ENCODE data around the gene HNRNPU. TPM values are rescaled to one million over a fixed set of nuclear protein-coding genes. Genes with fewer than 3 reads are reported as not detected.

HNRNPU gene
- total RNA-seq, 1 donor from 2014 or later, result 358 TPM

DNA sequence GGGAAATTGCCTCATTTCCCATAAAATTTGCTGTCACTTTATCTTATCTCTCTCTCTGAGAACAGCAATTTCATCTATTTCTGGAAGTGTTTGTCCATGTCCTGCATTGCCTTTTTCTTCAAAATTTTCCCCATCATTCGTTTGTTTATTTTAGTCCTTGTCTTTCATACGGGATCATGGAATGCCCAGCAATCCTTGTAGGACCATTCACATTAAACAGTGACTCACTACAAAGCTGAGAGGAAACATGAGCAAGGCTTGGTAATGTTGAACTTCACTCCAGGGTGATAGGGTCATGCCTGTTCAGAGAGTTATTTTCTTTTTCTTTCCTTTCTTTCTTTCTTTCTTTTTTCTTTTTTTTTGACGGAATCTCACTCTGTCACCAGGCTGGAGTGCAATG, 32.2 kb upstream of the HNRNPU start:
- TF ChIP-seq, protein P1, sequence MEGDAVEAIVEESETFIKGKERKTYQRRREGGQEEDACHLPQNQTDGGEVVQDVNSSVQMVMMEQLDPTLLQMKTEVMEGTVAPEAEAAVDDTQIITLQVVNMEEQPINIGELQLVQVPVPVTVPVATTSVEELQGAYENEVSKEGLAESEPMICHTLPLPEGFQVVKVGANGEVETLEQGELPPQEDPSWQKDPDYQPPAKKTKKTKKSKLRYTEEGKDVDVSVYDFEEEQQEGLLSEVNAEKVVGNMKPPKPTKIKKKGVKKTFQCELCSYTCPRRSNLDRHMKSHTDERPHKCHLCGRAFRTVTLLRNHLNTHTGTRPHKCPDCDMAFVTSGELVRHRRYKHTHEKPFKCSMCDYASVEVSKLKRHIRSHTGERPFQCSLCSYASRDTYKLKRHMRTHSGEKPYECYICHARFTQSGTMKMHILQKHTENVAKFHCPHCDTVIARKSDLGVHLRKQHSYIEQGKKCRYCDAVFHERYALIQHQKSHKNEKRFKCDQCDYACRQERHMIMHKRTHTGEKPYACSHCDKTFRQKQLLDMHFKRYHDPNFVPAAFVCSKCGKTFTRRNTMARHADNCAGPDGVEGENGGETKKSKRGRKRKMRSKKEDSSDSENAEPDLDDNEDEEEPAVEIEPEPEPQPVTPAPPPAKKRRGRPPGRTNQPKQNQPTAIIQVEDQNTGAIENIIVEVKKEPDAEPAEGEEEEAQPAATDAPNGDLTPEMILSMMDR (IDR thresholded peaks at IDR 0.05; ENCODE audit: insufficient read depth, low read length, poor library complexity, severe bottlenecking), result no peak
- Histone ChIP-seq H3K4me3 (ENCODE audit: low read depth, low read length) (no peak overlapping the region), H3K36me3 (ENCODE audit: control insufficient read depth, insufficient read depth, low read length) (no peaks in the 10 kb centered on the region), H3K27me3 (ENCODE audit: control insufficient read depth, insufficient read depth, low read length) (no peaks in the 10 kb centered on the region)
- no peak for DNase-seq (ENCODE audit: low read depth)

DNA sequence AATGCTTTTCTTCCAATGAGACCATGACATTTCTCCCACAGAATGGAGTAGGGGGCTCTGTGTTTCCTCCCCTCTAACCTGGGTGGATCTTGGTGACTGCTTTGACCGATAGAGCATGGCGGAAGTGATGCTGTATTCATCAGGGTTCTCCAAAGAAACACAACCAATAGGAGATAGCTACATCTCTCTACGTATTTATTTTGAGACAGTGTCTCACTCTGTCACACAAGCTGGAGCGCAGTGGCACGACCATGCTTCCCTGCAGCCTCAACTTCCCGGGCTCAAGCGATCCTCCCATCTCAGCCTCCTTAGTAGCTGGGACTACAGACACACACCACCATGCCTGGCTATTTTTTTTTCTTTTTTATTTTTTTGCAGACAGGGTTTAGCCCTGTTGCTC, 29.5 kb upstream of the HNRNPU start:
- H3K36me3 ChIP-seq (ENCODE audit: control insufficient read depth, insufficient read depth, low read length), result no peaks in the 10 kb centered on the region
- no peak overlapping the region for H3K4me3 ChIP-seq (ENCODE audit: low read depth, low read length)
- no peak for DNase-seq (ENCODE audit: low read depth)
- H3K27me3 ChIP-seq (ENCODE audit: control insufficient read depth, insufficient read depth, low read length), result no peaks in the 10 kb centered on the region
- TF ChIP-seq, protein P1 (IDR thresholded peaks at IDR 0.05; ENCODE audit: insufficient read depth, low read length, poor library complexity, severe bottlenecking), result no peak

DNA sequence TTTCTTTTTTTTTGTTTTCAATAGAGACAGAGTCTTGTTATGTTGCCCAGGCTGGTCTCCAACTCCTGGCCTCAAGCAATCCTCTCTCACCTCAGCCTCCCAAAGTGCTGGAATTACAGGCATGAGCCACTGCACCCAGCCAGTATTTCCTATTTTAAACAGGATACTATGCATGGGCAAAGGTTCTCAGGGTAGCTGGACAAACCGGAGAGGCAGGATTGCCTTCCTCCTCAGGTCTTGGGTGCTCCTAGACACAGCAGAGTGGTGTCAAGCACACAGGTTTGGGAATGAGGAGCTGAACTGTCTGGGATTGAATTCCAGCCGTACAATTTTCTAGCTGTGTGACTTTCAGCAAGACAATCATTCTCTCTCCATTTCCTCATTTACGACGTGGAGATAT, 22.9 kb upstream of the HNRNPU start:
- Histone ChIP-seq H3K36me3 (ENCODE audit: control insufficient read depth, insufficient read depth, low read length) (no peaks in the 10 kb centered on the region), H3K27me3 (ENCODE audit: control insufficient read depth, insufficient read depth, low read length) (no peaks in the 10 kb centered on the region), H3K4me3 (ENCODE audit: low read depth, low read length) (no peak overlapping the region)
- no peak for DNase-seq (ENCODE audit: low read depth)
- TF ChIP-seq, protein P1 (IDR thresholded peaks at IDR 0.05; ENCODE audit: insufficient read depth, low read length, poor library complexity, severe bottlenecking), result no peak

DNA sequence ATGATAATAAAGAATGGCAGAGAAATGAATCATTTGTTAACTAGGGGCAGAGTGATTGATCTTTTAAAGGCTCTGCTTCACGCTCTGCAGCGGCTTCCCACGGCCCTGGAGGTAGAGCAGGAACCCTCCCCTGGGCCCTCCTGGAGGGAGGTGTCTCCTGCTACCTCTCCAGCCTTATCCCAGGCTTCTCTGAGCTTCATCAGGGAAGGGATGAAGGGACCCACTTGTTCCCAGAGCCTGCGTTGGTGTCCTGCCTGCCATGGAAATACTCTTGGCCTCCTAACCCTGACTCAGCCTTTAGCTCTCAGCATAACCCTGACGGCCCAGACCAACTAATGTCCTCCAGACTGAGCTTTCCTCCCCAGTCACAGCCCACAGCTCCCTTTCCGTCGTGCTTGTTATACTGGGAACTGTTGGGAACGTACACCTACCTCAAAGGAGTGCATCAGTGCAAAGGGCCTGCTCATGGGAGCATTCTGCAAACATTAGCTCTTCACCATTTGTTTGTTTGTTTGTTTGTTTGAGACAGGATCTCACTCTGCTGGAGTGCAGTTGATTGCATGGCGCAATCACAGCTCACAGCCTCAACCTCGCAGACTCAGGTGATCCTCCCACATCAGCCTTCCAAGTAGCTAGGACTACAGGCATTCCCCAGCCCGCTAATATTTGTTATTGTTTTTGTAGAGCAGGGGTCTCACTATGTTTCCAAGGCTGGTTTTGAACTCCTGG, 17.4 kb upstream of the HNRNPU start:
- Histone ChIP-seq H3K27me3 (ENCODE audit: control insufficient read depth, insufficient read depth, low read length) (no peaks in the 10 kb centered on the region), H3K4me3 (ENCODE audit: low read depth, low read length) (no peak overlapping the region), H3K36me3 (ENCODE audit: control insufficient read depth, insufficient read depth, low read length) (no peaks in the 10 kb centered on the region)
- no peak for DNase-seq (ENCODE audit: low read depth)
- TF ChIP-seq, protein P1 (IDR thresholded peaks at IDR 0.05; ENCODE audit: insufficient read depth, low read length, poor library complexity, severe bottlenecking), result no peak

DNA sequence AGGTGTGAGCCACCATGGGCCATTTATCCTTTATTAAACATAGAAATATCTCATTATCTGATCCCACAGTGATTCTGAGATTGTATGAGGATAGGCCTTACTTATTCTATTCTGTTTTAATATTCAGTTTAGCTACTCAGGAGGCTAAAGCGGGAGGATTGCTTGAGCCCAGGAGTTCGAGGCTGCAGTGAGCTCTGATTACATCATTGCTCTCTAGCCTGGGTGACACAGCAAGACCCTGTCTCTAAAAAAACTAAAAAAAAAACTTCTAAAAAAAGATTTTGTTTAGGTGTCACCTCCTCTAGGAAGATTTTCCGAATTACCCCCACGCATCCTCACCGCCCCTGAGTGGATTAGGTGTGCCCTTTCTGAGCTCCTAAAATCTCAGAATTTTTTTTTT, 14.3 kb upstream of the HNRNPU start:
- H3K27me3 ChIP-seq (ENCODE audit: control insufficient read depth, insufficient read depth, low read length), result no peaks in the 10 kb centered on the region
- no peaks in the 10 kb centered on the region for H3K36me3 ChIP-seq (ENCODE audit: control insufficient read depth, insufficient read depth, low read length)
- no peak overlapping the region for H3K4me3 ChIP-seq (ENCODE audit: low read depth, low read length)
- DNase-seq (ENCODE audit: low read depth), result no peak
- TF ChIP-seq, protein P1 (IDR thresholded peaks at IDR 0.05; ENCODE audit: insufficient read depth, low read length, poor library complexity, severe bottlenecking), result no peak
